Mucosa of rectum (tissue), 2 donors: ENCODE data around the gene OARD1.
"Not testable (repeated sequence)": the region's sequence is repeated elsewhere in the genome, so short reads cannot be mapped to it uniquely, and the experiment has no call there.

ENCODE experiments used
- H3K27ac ChIP-seq, 2 donors: one replicate each; pipeline ENCODE4 v1.7.0; 2013; ENCODE audit warnings: inconsistent platforms in 2 of 2, low read depth in 2 of 2, low read length in 2 of 2
- H3K27me3 ChIP-seq, 2 donors: one replicate each; pipeline ENCODE4 v1.7.0; 2013; ENCODE audit warnings: low read length in 2 of 2; ENCODE audit not compliant: control insufficient read depth in 2 of 2, insufficient read depth in 2 of 2
- H3K36me3 ChIP-seq, 2 donors: one replicate each; pipeline ENCODE4 v1.7.0; 2013; ENCODE audit warnings: low read length in 2 of 2; ENCODE audit not compliant: control insufficient read depth in 2 of 2, insufficient read depth in 2 of 2
- H3K4me1 ChIP-seq, 2 donors: one replicate each; pipeline ENCODE4 v1.7.0; 2013; ENCODE audit warnings: low read length in 2 of 2, mild to moderate bottlenecking in 1 of 2; ENCODE audit not compliant: control insufficient read depth in 2 of 2, insufficient read depth in 2 of 2
- H3K4me3 ChIP-seq, 2 donors: one replicate each; pipeline ENCODE4 v1.7.0; 2013; ENCODE audit warnings: low read length in 2 of 2
- H3K9ac ChIP-seq, 2 donors: one replicate each; pipeline ENCODE4 v1.7.0; 2013; ENCODE audit warnings: low read length in 2 of 2, low read depth in 1 of 2, mild to moderate bottlenecking in 1 of 2
- H3K9me3 ChIP-seq, 2 donors: one replicate each; pipeline ENCODE4 v1.7.0; 2013; ENCODE audit warnings: low read length in 2 of 2; ENCODE audit not compliant: control insufficient read depth in 2 of 2
- donor health status: healthy.
- donor health status: Normal muscosa, but diverticular disease.

The OARD1 gene, protein sequence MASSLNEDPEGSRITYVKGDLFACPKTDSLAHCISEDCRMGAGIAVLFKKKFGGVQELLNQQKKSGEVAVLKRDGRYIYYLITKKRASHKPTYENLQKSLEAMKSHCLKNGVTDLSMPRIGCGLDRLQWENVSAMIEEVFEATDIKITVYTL

DNA sequence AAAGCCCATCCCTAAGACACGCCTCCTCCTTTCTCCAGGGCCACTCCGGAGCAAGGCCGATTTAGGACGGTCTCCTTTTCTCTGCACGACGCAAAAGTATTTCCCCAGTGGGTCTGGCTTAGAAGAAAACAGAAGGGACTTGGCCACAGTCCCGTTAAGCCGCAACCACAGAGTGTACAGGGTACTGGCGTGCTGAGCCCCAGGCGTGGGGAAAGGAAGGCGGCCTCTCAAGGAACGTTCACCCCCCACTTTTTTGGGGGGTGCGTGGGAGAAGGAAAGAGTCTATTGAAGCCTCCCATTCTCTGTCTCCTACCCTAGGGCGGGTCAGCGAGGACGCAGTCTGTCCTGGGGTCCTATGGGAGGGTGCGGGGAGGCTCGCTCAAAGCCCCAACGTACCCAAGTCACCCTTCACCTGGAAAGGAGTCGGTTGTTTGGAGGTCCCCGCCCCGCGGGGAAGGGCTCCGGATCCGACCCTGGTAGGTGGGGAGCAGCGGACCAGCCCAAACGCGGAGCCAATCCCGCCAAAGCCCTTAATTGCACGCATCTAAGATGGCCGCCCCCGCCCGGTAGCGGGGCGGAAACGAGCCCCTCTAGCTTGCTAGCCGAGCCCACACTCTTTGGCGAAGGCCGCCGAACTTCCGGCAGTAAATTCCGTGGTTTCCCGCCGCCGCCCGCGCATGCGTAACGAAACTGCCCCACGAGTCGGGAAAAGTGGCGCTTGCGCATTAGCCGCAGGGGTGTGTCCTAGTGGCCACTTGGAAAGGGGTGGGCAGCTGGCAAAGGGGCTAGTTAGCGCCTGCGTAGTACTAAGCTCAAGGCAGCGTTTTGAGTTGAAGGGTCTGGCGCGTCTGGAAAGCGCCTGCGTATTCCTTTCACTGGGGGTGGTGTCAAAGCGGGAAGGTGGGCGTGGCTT lies at the start of gene OARD1:
Gene OARD1 (minus strand): TSS at position 434 of the 913 bp plus-strand sequence. CDS start 722 bp downstream, outside the sequence.
- Histone ChIP-seq H3K9me3 (no peaks in the 10 kb centered on the region), H3K4me1 (peaks cover 20 to 22% of the 10 kb centered on the region in 2 donors)

DNA sequence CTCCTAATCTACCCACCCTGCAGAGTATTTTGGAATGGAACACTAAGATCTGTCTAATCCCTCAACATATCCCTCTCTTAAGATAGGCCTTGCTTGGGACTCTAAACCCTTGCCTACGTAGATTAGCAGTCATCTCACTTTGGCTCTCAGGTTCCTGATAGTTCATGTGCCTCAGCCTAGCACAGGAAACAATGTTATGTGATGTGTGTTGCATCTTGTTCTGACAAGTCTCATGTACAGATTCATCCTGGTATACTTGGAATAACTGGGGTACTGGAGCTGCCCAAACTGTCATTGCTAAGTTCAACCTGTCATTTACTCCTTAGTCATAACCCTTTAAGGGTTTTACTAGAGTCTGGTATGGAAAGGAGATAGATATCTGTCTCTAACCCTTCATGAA lies 47.9 kb upstream of the OARD1 start:
- Histone ChIP-seq H3K27ac (no peak overlapping the region), H3K9me3 (no peaks in the 10 kb centered on the region), H3K4me1 (no peaks in the 10 kb centered on the region), H3K9ac (no peak overlapping the region), H3K27me3 (no peaks in the 10 kb centered on the region), H3K4me3 (no peak overlapping the region), H3K36me3 (peaks cover 0 to 6% of the 10 kb centered on the region in 2 donors)

More for the DNA sequence above, at the start of gene OARD1:
- Histone ChIP-seq H3K36me3 (peaks cover 7 to 19% of the 10 kb centered on the region in 2 donors), H3K27me3 (no peaks in the 10 kb centered on the region), H3K27ac (peak within 1 kb of the TSS; percentile 99 to 100), H3K4me3 (peak within 1 kb of the TSS; percentile 95 to 96), H3K9ac (peak within 1 kb of the TSS; percentile 98 to 100)

DNA sequence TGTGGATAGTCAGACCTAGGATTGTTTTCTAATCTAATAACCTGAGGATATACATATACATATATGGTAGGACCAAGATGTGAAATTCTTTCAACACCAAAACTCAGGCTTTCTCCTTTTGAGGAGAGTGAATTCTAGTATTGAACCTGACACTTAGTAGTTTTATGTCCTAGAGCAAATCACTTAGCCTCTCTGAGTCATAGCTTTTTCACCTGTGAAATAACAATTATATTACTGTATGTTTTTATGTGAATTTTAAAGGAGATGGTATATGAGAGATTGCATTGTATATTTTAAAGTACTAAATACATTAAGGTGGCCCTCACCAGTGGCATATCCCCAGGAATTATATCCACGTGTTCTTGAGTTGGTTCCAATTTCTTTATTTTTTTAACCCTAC lies 47.4 kb upstream of the OARD1 start:
- H3K27me3 ChIP-seq, result no peaks in the 10 kb centered on the region
- no peak overlapping the region for H3K27ac ChIP-seq
- no peaks in the 10 kb centered on the region for H3K4me1 ChIP-seq
- H3K9me3 ChIP-seq, result no peaks in the 10 kb centered on the region
- no peak overlapping the region for H3K4me3 ChIP-seq
- H3K9ac ChIP-seq, result no peak overlapping the region
- peaks cover 0 to 6% of the 10 kb centered on the region in 2 donors for H3K36me3 ChIP-seq

DNA sequence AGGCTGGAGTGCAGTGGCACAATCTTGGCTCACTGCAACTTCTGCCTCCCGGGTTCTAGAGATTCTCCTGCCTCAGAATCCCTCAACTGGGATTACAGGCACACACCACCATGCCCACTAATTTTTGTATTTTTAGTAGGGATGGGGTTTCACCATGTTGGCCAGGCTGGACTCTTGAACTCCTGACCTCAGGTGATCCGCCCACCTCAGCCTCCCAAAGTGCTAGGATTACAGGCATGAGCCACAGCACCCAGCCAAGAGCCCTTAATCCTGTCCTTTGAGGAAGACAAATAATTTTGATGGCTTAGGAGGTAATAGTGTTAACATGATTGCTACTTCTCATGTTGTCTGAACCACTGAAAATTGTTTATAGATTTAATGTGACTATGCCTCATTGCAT lies 42.9 kb upstream of the OARD1 start:
- H3K36me3 ChIP-seq, H3K4me3 ChIP-seq, H3K9me3 ChIP-seq: not testable (repeated sequence)

DNA sequence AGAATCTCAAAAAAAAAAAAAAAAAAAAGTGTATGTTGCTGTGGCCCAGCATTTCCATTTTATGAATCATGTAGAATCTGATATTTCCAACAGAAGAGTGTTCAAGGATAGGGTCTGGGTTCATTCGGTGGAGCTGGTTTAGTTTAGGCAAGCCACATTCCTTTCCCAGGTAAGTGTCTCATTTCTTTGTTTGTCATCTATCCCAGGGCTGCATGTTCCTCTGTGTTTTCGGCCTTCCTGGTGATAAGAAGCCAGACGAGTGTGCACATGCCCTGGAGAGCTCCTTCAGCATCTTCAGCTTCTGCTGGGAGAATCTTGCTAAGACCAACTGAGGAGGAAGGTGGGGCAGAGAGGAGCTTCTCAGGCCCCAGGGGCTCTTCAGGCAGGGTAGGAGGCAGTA lies 38.9 kb upstream of the OARD1 start:
- Histone ChIP-seq H3K36me3 (no peaks in the 10 kb centered on the region), H3K4me3 (no peak overlapping the region), H3K9me3 (no peaks in the 10 kb centered on the region), H3K4me1 (no peaks in the 10 kb centered on the region), H3K9ac (no peak overlapping the region), H3K27ac (no peak overlapping the region), H3K27me3 (no peaks in the 10 kb centered on the region)

More for the DNA sequence above, 42.9 kb upstream of the OARD1 start:
- not testable (repeated sequence) for H3K4me1 ChIP-seq, H3K27ac ChIP-seq, H3K27me3 ChIP-seq, H3K9ac ChIP-seq

DNA sequence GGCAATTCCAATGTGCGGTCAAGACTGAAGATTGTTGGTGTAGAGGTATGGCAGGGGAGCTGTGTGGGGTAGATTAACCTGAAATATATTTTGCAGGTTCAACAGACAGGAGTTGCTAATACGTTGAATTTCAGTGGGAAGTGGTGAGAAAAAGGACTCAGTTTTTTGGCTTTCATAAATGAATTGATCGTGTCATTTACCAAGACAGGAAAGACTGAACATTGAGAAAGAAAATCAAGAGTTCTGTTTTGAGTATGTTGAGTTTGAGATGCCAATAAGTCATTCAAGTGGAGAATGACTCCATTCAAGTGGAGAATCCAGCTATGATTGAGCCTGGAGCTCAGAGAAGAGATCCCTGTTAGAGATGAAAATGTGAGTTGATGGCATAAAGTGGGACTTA lies 31.7 kb upstream of the OARD1 start:
- Histone ChIP-seq H3K4me3 (no peak overlapping the region), H3K27ac (no peak overlapping the region), H3K27me3 (no peaks in the 10 kb centered on the region), H3K4me1 (no peaks in the 10 kb centered on the region), H3K9ac (no peak overlapping the region), H3K9me3 (no peaks in the 10 kb centered on the region), H3K36me3 (peaks cover 6 to 12% of the 10 kb centered on the region in 2 donors)

DNA sequence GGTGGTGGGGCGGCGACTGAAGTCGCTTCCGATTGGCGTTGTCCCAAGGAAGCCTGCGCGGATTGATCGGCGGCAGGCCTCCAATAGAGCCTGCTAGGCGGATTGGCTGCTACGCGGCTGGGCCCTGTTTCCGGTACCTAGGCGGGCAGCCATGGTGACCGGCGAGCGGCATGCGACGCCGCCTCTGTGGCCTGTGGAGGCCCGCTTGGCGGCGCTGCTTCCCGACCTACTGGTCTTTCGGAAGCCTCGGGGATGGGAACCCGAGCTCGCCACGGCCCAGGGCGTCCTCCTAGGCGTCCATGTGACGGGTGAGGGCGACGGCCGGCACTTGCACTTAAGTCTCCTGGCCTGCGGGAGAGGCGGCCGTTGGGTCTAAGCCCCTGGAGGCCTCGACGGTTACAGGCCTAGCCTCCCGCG lies 28.7 kb upstream of the OARD1 start:
- Histone ChIP-seq H3K36me3 (peaks cover 35 to 40% of the 10 kb centered on the region in 2 donors), H3K27ac (no peak overlapping the region), H3K9ac (no peak overlapping the region), H3K4me1 (no peaks in the 10 kb centered on the region), H3K27me3 (no peaks in the 10 kb centered on the region), H3K4me3 (no peak overlapping the region), H3K9me3 (no peaks in the 10 kb centered on the region)

DNA sequence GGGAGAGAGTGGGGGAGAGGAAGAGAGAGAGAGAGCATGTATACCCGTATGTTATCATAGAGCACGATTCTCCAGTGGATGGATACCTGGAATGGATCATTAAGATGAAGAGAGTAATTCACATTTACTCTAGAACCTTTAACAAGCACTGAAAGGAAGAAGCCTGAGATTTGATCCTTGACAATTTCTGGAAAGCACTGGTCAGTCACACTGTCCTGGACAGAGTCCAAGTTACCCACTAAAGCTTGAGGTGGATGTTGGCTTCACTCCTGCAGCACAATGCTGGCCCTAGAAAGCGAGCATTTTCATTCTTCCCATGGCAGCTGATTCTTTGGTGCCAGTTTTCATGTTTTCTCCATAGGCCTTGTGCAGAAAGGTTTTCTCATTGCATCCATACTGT lies 26.2 kb upstream of the OARD1 start:
- H3K4me1 ChIP-seq, result no peaks in the 10 kb centered on the region
- H3K36me3 ChIP-seq, result peaks cover 58% of the 10 kb centered on the region in 2 donors
- H3K9me3 ChIP-seq, result no peaks in the 10 kb centered on the region
- H3K9ac ChIP-seq, result no peak overlapping the region
- no peak overlapping the region for H3K27ac ChIP-seq
- H3K27me3 ChIP-seq, result no peaks in the 10 kb centered on the region
- no peak overlapping the region for H3K4me3 ChIP-seq

DNA sequence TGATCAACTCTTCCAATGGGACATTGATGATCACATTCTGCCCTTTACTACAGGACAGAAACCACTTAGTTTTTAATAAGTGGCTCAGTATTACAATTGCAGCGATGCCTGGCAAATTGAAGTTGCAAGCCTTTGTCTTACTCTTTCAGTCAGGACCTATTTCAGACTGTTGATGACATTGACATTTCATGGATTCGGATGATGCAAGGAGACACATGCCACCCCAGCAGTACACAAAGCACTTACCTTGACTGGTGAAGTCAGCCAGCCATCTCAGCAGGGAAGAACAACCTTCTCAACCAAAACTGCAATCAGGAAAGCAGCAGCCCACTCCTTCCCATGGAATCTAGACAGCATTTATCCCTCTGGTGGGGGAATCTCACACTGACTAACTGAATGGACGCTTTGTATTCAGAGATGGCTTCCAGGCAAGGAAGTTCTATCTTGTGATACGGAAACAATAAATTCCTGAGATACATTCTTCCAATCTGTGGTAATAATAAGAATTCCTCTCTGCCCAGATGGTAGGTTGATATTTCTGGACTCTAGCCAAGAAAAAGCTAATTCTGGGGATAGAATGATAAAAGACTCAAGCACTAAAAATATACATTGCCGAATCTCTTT lies 25.4 kb upstream of the OARD1 start:
- Histone ChIP-seq H3K9me3 (no peaks in the 10 kb centered on the region), H3K4me3 (no peak overlapping the region), H3K27ac (no peak overlapping the region), H3K36me3 (peaks cover 66% of the 10 kb centered on the region in 2 donors), H3K4me1 (no peaks in the 10 kb centered on the region), H3K9ac (no peak overlapping the region), H3K27me3 (no peaks in the 10 kb centered on the region)

DNA sequence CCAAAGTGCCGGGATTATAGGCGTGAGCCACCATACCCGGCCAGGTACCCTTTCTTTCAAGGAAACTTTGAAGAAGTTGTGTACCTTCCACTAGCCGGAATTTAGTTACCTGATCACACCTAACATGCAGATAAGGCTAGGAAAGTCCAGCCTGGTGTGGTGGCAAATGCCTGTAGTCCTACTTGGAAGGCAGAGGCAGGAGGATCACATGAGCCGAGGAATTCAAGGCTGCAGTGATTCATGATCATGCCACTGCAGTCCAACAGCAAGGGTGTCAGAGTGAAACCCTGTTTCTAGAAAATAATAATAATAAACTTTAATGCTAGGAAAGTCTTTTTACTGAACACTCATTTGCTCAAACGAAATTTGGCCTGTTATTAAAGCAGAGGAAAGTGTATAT lies 21.6 kb upstream of the OARD1 start:
- no peaks in the 10 kb centered on the region for H3K27me3 ChIP-seq
- H3K4me3 ChIP-seq, result no peak overlapping the region
- no peak overlapping the region for H3K27ac ChIP-seq
- H3K9me3 ChIP-seq, result no peaks in the 10 kb centered on the region
- peaks cover 80 to 92% of the 10 kb centered on the region in 2 donors for H3K36me3 ChIP-seq
- H3K4me1 ChIP-seq, result no peaks in the 10 kb centered on the region
- no peak overlapping the region for H3K9ac ChIP-seq
